Jurkat, Clone E6-1 (cell line): ENCODE results near the gene KPNA2.
"Not testable (repeated sequence)": the region's sequence is repeated elsewhere in the genome, so short reads cannot be mapped to it uniquely, and the experiment has no call there.

Experiments used
- DNase-seq: peaks from one replicate; pipeline ENCODE4 v3.0.0-alpha.2; 2011; ENCODE audit warnings: low read depth, low spot score
- H3K4me3 ChIP-seq: 2 replicates; pipeline ENCODE4 v1.5.1; 2011; ENCODE audit warnings: mild to moderate bottlenecking, low read length, control low read depth, moderate library complexity

Gene KPNA2

DNA sequence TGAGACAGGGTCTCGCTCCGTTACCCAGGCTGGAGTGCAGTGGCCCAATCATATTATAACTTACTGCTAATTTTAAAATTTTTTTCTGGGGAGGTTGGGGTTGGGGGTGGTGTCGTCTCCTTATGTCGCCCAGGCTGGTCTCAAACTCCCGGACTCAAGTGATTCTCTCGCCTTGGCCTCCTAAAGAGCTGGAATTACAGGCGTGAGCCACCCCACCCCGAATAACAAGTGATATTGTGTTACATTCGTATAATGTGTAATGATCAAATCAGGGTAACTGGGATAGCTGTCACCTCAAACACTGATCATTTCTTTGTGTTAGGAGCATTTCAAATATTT is 16.2 kb upstream of the KPNA2 start:
- peak overlapping the region; percentile 80 for H3K4me3 ChIP-seq
- DNase-seq, result no peak

DNA sequence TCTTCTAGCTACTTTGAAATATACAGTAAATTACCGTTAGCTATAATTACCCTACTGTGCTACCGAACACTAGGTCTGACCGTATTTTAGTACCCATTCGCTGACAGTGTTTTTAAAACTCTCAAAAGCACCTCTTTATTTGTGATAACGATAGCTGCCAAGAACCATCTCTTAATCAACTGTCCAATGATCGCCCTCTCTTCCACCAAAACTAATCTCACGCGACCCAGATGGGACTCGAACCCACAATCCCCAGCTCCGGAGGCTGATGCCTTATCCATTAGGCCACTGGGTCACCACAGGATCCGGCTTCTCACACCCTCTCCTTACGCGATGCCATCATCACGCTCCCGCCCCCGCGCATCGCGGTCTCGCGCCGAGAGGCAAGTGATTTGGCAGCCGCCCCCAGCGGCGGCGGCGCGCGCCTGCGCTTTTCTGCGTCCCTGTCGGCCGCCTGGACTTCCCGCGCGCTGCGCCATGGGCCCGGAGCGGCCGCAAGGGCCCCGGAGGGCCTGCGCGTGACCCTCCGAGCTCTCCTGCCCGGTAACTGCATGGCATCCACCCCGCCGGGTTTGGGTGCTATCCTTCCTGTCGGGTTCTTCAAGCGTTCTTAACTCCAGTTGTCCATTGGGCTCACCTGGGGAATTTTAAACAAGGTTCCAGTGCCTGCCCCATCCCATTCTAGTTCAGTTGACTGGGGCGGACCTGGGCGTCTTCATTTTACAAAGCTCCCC is 15.7 kb upstream of the KPNA2 start:
- H3K4me3 ChIP-seq, result peak overlapping the region; percentile 80
- peak; percentile 94 for DNase-seq

DNA sequence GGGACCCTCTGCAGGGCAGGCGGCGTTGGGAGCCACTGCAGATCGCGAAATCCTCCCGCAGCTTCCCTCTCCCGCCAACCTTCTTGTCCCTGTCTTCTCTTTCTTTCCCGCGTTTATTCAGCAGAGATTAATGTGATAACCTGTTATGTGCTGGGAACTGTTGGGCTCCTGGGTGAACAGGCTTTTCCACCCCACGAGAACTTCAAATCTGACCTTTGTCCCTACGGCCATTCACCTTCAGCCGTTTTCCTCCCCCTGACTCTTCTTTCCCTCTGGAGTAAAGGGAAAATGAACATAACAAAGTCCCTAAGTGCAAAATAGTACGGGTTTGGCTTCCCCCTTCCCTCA is 15.2 kb upstream of the KPNA2 start:
- DNase-seq, result no peak
- H3K4me3 ChIP-seq, result peak overlapping the region; percentile 80

DNA sequence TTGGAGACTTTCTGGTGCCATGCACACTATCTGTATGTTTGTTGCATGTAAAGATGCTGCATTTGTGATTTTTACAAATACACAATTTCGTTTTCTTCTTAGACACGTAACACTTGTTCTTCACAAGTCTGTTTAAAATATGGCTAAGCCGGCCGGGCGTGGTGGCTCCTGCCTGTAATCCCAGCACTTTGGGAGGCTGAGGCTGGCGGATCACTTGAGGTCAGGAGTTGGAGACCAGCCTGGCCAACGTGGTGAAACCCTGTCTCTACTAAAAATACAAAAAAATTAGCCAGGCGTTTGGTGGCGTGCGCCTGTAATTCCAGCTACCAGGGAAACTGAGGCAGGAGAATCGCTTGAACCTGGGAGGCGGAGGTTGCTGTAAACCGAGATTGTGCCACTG is 14.7 kb upstream of the KPNA2 start:
- H3K4me3 ChIP-seq, result peak overlapping the region; percentile 80
- DNase-seq, result not testable (repeated sequence)

DNA sequence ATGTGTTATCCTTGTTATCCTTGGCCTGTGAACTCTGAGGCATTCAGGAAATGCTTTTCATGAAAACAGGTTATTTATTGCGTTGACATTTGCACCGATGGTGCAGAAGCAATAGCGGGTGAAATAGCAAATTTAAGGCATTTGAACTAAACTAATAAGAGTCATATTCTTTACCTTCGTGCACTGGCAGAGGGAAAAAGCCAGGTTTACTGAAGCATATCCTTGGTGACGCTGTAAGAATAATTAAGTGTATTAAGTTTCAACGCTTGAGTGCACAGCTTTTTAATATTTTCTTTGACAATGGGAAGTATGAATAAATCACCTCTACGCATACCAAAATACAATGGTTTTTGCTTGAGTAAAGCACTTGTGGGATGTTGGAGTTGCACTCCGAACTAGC is 13.6 kb upstream of the KPNA2 start:
- H3K4me3 ChIP-seq, result no peak overlapping the region
- no peak for DNase-seq

DNA sequence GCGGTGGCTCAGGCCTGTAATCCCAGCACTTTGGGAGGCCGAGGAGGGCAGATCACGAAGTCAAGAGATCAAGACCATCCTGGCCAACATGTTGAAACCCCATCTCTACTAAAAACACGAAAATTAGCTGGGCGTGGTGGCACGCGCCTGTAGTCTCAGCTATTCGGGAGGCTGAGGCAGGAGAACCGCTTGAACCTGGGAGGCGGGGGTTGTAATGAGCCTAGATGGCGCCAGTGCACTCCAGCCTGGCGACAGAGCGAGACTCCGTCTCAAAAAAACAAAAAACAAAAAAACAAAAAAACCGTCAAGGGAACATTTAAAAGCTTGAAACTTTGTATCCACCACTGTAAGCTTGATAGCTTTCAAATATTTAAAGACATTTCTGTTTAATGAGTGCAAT is 13.0 kb upstream of the KPNA2 start:
- not testable (repeated sequence) for H3K4me3 ChIP-seq, DNase-seq

DNA sequence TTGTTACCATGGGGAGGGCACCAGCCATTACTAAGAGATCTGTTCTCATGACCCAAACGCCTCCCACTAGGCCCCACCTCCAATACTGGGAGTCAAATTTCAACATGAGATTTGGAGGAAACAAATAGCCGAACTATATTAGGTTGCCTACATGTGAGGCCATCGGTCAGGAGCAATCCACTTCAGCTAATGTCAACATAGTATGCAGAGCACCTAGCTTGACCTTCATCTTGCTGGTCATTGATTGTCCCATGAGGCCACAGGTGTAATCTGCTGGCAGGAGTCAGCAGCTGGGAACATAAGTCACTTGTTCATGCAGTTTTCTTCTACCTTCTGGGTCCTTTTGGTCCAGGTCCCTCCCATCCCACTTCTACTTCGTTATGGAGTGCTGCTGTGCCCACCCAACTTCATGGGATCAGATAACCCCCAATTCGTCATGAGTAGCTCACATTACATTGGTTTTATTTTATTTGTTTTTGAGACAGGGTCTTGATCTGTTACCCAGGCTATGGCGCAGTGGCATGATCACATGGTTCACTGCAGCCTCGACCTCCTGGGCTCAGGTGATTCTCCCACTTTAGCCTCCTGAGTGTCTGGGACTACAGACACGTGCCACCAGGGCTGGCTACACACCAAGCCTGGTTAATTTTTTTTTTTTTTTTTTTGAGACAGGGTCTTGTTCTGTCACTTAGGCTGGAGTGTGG is 5.9 kb upstream of the KPNA2 start:
- no peak overlapping the region for H3K4me3 ChIP-seq
- no peak for DNase-seq

DNA sequence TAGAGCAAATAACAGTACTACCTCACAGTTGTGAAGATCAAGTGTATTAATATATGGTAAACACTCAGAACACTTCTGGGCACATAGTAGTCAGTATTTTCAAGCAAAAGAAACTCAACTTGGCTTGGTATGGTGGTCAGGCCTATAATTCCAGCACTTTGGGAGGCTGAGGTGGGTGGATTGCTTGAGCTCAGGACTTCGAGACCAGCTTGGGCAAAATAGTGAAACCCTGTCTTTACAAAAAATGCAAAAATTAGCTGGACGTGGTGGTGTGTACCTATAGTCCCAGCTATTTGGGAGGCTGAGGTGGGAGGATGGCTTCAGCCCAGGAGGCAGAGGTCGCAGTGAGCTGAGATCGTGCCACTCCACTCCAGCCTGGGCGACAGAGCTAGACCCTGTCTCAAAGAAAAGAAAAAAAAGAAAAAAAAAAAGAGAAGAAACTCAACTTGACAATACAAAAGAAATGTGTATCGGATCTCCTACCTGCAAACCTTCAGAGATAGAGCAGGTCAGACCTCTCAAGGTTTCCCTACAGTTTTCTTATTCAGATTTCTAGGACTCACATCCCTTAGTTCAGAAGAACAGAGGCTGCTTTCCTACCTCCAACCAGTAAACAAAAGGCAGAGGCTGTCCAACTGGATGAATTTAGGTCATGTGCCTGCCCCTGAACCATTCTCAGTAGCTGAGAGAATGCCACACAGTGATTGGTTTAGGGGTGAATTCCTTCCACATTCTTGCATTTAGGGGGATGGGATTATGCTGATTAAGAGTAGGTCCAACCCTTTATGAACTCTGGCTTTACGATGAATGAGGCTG is 1.7 kb upstream of the KPNA2 start:
- peak; percentile 40 for DNase-seq
- no peak overlapping the region for H3K4me3 ChIP-seq

DNA sequence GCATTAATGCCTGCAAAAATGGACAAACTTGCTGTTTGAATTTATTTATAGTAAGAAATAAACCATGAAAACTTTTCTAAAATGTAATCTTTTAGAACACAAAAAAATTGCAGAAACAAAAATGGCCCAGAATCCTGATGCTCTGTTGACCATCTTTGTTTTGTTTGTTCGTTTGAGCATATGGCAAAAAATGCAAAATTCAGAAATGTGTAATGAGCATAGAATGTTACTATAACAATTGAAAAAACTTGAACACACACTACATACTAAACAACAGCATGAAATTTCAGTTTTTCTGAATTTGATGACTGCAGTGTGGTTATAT is 1.1 kb upstream of the KPNA2 start:
- no peak overlapping the region for H3K4me3 ChIP-seq
- DNase-seq, result no peak

DNA sequence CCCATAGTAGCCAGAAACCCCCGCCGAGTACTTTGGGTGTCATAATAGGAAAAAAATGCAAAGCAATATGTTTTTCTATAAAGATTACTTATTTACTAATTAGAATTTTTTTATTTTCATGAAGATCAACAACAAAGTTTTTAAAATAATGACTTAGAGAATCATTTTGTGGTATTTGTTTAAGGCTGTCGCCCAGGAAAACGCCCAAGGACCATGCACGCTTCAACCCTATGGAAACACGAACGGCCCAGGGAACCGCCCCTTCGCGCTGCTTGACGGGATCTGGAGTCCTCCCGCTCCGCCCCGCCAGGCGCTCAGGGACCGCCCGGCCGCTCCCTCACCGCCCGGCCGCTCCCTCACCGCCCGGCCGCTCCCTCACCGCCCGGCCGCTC is 408 bp upstream of the KPNA2 start:
- peak overlapping the region; percentile 44 for H3K4me3 ChIP-seq
- DNase-seq, result no peak

DNA sequence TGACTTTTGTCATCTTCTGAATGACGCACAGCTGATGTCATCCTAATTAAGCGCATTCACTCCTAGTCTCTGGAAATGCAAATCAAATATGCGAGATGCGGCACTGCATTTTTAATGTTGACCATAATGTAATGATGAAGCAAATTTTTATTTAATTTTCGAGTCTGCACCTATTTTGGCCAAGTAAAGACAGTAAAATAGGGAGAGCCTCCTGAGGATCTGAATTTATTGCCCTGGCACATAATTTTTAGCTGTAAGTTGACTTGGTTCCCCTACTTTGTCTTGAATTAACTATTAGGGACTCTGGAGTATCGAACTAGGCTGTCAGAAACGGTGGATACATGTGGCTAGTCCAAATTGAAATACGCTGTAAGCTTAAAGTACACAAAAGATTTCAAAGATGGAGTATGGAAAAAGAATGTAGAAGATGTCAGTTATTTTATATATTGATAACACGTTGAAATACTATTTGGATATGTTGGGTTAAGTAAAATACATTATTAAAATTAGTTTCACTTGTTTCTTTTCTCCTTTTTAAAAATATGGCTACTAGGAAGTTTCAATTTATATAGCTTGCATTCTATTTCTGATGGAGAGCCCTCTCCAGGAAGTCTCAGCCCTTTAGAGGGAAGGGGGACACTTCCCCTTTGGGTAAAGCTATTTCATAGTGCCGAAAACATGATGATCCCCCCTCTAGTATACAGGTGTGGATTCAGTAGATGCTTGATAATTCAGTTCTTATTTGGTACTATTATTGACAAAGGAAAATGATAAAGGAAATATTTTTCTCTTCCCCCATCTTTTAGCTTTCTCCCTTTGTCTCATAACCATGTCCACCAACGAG is 991 bp downstream of the KPNA2 start:
- peak; percentile 34 for DNase-seq
- peak overlapping the region; percentile 96 for H3K4me3 ChIP-seq

DNA sequence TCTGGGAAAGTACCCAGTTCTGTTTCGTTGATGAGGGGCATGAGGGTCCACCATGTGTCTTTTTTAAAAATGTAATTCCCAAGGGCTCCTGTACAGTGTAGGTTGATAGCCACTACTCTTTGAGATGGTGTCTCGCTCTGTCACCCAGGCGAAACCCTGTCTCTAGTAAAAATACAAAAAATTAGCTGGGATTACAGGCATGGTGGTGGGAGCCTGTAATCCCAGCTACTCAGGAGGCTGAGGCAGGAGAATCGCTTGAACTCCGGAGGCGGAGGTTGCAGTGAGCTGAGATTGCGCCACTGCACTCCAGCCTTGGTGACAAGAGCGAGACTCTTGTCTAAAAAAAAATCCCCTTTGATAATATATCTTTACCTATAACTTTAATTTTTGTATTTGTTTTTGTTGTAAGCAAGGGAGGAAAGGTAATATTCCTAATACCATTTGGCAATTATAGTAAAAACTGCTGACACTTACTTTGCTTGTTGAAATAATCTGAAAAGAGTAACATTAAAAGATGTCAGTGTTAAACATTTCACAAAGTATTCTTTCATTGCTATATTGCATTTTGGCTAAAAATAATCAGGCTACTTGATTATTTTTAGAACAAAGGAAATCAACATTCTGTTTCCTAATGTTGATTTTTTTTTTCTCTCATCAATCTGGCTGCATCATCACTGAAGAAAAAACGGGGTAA is 11.8 kb downstream of the KPNA2 start:
- DNase-seq, result no peak
- no peak overlapping the region for H3K4me3 ChIP-seq

DNA sequence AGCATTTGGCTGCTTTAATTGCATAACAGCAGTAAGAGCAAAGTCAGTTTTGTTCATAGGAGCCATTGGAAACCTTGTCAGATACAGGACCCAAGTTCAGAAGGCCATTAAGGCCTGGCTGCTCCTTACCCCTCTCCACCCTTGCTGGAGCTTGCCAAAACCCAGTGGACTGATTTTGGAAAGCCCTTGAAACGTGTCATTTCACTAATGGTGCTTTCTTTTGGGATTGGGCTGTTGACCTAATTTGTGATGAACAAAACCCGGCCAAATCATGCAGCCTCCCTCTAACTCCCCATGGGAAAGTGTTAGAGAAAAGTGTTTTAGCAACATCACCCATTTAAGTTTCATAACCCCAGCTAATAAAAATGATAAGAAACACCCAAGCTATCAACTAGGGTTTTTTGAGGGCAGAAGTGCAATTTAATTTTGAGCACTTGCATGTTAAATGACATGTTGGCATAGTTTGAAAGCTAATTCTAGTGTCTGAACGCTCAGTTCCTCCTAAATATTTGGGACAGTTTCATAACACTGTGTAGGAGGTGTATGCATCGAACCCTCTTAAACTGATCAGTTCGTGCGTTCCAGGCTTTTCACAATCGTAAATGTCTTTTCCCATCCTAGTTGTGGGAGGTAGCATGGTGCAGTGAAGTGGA is 12.5 kb downstream of the KPNA2 start:
- DNase-seq, H3K4me3 ChIP-seq: not testable (repeated sequence)

DNA sequence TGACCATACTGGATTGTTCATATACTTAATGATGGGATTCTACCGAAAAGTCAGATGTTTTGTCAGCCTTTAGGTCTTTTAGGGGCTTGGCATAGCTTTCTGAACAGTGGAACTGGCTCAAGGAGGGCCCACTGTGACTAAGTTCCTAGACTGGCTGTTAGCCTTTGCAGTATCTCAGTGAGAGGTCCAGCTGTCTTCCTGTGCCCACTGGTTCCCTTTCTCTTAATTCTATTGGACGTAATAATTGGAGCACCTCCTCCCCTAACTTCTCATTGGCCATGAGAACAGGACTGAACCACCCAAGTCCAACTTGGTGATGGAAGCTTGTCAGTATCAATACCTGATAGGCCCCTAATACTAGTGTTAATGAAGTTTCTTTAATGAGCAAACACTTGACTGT is 13.5 kb downstream of the KPNA2 start:
- DNase-seq, result no peak
- no peak overlapping the region for H3K4me3 ChIP-seq

DNA sequence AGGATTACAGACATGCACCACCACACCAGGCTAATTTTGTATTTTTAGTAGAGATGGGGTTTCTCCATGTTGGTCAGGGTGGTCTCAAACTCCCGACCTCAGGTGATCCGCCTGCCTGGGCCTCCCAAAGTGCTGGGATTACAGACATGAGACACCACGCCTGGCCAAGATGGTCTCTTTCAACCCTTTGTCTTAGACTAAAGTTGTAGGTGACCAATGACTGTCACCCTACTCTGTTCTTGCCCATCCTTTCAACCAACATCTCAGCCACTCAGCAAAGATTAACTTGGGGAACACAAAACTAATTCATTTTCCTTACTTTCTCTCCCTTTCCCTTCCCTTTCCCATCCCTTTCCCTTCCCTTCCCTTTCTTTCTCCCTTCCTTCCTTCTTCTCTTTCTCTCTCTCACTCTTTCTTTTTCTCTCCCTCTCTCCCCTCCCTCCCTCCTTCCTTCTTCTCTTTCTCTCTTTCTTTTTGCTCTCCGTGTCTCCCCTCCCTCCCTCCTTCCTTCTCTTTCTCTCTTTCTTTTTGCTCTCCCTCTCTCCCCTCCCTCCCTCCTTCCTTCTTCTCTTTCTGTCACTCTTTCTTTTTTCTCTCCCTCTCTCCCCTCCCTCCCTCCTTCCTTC is 14.4 kb downstream of the KPNA2 start:
- DNase-seq, H3K4me3 ChIP-seq: not testable (repeated sequence)

DNA sequence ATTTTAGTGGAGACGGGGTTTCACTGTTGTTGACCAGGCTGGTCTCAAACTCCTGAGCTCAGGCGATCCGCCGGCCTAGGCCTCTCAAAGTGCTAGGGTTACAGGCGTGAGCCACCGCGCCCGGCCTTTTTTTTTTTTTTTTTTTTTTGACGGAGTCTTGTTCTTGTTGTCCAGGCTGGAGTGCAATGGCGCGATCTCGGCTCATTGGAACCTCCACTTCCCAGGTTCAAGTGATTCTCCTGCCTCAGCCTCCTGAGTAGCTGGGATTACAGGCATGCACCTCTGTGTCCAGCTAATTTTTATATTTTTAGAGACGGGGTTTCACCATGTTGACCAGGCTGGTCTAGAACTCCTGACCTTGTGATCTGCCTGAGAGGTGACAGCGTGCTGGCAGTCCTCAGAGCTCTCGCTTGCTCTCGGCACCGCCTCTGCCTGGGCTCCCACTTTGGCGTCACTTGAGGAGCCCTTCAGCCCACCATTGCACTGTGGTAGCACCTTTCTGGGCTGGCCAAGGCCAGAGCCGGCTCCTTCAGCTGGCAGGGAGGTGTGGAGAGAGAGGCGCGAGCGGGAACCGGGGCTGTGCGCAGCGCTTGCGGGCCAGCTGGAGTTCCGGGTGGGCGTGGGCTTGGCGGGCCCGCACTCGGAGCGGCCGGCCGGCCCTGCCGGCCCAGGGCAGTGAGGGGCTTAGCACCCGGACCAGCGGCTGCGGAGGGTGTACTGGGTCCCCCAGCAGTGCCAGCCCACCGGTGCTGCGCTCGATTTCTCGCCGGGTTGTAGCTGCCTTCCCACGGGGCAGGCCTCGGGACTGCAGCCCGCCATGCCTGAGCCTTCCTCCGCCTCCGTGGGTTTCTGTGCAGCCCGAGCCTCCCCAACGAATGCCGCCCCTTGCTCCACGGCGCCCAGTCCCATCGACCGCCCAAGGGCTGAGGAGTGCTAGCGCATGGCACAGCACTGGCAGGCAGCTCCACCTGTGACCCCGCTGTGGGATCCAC is 16.1 kb downstream of the KPNA2 start:
- DNase-seq, H3K4me3 ChIP-seq: not testable (repeated sequence)

DNA sequence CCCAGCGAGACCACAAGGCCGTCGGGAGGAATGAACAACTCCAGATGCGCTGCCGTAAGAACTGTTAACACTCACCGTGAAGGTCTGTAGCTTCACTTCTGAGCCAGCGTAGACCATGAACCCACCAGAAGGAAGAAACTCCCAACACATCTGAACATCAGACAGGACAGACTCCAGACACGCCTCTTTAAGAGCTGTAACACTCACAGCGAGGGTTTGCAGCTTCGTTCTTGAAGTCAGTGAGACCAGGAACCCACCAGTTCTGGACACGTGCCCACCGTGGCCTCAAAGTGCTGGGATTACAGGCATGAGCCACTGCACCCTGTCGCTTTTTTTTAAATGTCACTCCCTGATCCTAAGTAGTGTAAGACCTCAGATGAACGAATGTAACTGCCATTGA is 17.3 kb downstream of the KPNA2 start:
- no peak overlapping the region for H3K4me3 ChIP-seq
- no peak for DNase-seq
